Mononuclear cell (primary cell): Measurements from ENCODE around the gene TEX14. TPM values are rescaled to one million over a fixed set of nuclear protein-coding genes. Genes with fewer than 3 reads are reported as not detected.
"Not testable (repeated sequence)": the region's sequence is repeated elsewhere in the genome, so short reads cannot be mapped to it uniquely, and the experiment has no call there.

Experiments used
- H3K27me3 ChIP-seq: 2 replicates; pipeline ENCODE4 v1.6.0; 2011; ENCODE audit warnings: low read length, control low read depth; ENCODE audit not compliant: insufficient read depth
- H3K4me1 ChIP-seq: 2 replicates; pipeline ENCODE4 v1.5.1; 2011; ENCODE audit warnings: mild to moderate bottlenecking, low read length, control low read depth; ENCODE audit not compliant: insufficient read depth
- H3K4me3 ChIP-seq: 2 replicates; pipeline ENCODE4 v1.5.1; 2011; ENCODE audit warnings: mild to moderate bottlenecking, low read length, moderate library complexity
- H3K9me3 ChIP-seq: 2 replicates; pipeline ENCODE4 v1.5.1; 2011; ENCODE audit warnings: low read depth, mild to moderate bottlenecking, control low read depth, low read length
- total RNA-seq: library from RNA; depleted of rRNA; stranded (reverse); fragments of >200 nt; gene quantifications from one replicate; pipeline ENCODE4 v1.2.3, GENCODE V29; 2012

The TEX14 gene
- total RNA-seq, 1 donor: 0.31 TPM

DNA sequence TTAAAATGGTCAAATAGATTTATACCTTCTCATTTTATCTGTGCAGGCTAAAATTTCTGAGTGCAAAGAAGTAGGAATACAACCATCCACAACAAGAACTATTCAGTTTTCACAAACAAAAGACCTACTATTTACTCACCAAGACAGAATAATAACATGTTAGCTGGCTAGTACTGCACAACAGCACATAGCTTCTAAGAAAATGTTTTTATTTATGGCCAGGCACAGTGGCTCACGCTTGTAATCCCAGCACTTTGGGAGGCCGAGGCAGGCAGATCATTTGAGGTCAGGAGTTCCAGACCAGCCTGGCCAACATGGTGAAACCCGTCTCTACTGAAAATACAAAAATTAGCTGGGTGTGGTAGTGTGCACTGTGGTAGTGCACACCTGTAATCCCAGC, 136.7 kb downstream of the TEX14 start:
- not testable (repeated sequence) for H3K4me3 ChIP-seq, H3K9me3 ChIP-seq, H3K27me3 ChIP-seq
- peaks cover 14% of the 10 kb centered on the region for H3K4me1 ChIP-seq

DNA sequence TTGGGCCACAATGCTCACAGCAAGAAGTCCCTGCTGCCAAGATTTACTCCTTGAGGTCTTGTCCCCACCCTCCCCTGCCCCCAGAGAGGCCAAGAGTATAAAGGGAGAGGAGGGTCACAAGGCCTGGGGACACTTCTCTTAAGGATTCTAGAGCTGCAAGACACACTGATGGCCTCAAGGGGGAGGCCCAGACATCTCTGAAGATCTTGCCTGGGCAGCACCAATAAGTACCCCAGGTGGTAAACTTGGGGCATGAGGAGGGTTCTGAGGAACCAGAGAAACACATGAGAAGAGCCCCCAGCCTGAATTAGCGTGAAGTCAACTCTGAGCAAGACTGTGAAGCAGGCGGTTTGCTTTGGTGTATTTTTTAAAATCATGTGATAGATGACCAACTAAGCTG, 150.6 kb downstream of the TEX14 start:
- no peaks in the 10 kb centered on the region for H3K4me1 ChIP-seq
- H3K9me3 ChIP-seq: no peaks in the 10 kb centered on the region
- H3K4me3 ChIP-seq: no peak overlapping the region
- H3K27me3 ChIP-seq: no peaks in the 10 kb centered on the region

DNA sequence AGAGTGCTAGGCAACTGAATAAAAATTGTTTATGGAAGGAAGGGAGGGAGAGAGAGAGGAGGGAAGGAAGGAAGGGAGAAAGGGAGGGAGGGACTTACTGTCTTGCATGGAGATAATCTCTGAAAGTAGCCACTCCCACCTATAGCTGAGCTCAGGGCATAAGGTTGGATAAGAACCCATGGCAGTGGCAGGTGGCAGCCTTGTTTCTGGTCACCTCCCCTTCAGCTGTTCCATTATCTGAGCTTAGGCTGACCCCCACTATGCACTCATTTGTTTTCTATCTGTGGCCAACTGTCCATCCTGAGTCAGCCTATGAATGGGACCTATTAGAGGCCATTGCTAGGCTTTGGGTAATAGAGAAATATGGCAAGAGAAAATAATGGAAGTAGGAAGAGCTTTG, 152.1 kb downstream of the TEX14 start:
- Histone ChIP-seq H3K4me3 (no peak overlapping the region), H3K27me3 (no peaks in the 10 kb centered on the region), H3K4me1 (peaks cover 12% of the 10 kb centered on the region), H3K9me3 (no peaks in the 10 kb centered on the region)

DNA sequence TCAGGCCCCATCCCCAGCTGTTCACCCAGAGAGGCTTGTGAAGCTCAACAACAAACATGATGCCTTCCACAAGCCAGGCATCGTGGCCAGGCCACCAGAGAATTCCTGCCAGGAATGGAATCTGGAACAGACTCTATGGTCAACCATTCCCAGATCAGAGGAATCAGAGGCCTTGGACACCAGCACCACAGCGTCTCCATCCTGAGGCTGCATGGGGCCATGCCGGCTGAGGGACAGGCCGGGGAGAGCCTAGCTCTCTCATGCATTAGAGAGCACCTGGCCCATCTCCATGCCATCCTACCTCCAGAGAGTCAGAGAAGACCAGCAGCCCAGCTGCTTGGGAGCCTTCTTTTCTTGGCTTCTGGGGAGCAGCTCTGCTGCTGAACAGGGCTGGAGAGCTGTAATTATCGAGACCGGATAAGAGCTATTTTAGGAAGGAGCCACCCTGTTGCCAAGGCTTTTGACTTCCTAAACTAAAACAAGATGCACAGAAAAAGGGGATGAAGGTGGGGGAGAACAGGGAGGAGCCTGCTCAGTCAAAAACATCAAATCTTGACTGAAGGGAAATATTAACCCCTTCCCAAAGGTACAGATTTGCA, 152.9 kb downstream of the TEX14 start:
- Histone ChIP-seq H3K9me3 (no peaks in the 10 kb centered on the region), H3K4me1 (peaks cover 20% of the 10 kb centered on the region), H3K4me3 (no peak overlapping the region), H3K27me3 (no peaks in the 10 kb centered on the region)

DNA sequence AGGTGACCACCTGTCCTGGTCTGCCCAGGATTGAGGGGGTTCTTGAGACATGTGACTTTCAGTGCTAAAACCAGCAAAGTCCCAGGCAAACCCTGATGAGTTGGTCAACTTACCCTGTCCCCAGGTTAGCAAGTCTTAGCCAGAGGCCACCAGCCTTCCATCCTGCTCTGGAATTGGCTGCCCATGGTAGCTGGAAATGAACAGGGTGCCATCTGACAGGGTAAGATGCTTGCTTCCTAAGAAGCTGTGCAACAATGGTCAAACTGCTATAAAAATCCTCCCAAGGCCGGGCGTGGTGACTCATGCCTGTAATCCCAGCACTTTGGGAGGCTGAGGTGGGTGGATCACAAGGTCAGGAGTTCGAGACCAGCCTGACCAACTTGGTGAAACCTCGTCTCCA, 154.6 kb downstream of the TEX14 start:
- Histone ChIP-seq H3K9me3 (no peaks in the 10 kb centered on the region), H3K4me3 (no peak overlapping the region), H3K27me3 (peaks cover 4% of the 10 kb centered on the region), H3K4me1 (peaks cover 31% of the 10 kb centered on the region)

DNA sequence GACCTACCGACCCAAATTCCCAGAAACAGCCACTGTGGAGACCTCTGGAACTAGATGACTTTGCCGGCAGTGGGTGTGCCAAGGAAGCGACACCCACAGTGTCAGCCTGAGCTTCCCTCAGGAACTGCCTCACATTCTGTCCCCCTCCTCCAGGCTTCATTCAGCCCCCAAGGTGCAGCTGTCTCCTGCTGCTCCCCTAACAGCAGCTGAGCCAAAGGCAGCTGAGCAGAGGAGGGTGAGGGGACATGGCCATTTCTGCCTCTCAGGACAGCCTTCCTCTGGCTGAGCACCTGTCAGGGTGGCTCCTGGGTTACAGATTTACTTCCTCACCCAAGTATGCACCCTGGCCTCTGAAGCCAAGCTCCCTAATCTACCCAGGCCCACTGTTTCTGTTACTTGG, 155.3 kb downstream of the TEX14 start:
- peaks cover 34% of the 10 kb centered on the region for H3K4me1 ChIP-seq
- peaks cover 6% of the 10 kb centered on the region for H3K27me3 ChIP-seq
- no peak overlapping the region for H3K4me3 ChIP-seq
- no peaks in the 10 kb centered on the region for H3K9me3 ChIP-seq

DNA sequence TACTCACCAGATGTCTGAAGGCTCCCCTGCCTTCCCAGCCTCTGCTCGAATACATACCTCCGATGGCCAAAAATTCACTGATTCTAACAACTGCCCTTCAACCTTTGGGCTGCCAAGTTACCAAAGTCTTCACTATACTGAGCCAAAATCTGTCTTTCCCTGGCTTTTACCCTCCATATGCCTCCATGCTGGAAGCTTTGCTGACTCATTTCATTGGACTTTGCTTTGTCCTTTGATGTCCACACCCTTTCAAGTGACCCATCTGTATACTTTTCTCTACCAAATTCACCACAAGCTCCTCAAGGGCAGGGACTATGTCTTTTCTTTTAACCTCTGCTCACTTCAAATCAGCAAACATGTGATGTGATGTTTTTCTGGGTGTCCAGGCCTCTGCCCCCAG, 156.4 kb downstream of the TEX14 start:
- H3K9me3 ChIP-seq: no peaks in the 10 kb centered on the region
- peaks cover 17% of the 10 kb centered on the region for H3K27me3 ChIP-seq
- peaks cover 34% of the 10 kb centered on the region for H3K4me1 ChIP-seq
- no peak overlapping the region for H3K4me3 ChIP-seq

DNA sequence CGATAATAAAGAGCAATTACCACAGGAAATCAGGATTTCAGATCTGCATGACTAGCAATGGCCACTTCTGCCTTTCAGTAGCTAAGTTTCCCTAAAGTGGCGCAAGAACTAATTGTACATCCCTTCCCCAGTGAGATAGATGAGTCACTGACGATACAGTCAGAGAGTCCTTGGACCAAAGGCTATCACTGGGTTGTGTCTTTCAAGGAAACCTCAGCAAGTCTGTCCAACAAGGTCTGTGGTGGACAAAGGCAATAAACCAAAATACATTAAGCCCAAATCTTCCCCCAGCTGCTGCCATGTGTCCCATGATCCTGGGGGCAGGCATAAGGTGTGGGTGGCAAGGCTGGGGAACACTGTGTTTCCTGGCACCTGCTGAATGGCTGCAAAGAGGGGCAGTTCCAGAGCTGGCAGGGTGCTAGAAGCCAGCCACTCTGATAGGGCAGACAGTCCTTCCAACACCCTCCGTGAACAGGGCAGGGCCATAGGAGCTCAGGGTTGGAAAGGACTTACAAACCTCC, 156.9 kb downstream of the TEX14 start:
- Histone ChIP-seq H3K4me3 (no peak overlapping the region), H3K27me3 (peaks cover 17% of the 10 kb centered on the region), H3K4me1 (peaks cover 34% of the 10 kb centered on the region), H3K9me3 (no peaks in the 10 kb centered on the region)

DNA sequence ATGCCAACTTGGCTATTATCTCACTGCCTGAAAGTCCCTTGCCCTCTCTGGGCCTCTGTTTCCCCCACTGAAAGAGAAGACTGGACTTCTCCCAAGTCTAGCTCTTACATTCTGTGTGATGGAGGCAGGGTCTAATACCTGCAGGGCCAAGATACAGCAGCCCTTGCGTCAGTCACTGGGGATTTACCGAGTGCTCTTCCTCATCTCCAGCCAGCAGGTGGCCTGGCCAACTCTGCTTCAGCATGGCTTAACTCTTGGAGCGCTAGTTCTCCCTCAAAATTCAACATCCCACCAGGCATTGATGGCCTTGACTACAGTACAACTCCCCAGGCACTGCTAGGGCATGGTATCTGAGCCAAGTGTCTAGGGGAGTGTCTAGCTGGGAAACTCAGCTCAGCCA, 157.5 kb downstream of the TEX14 start:
- Histone ChIP-seq H3K27me3 (peaks cover 17% of the 10 kb centered on the region), H3K4me3 (no peak overlapping the region), H3K9me3 (no peaks in the 10 kb centered on the region), H3K4me1 (peaks cover 34% of the 10 kb centered on the region)

DNA sequence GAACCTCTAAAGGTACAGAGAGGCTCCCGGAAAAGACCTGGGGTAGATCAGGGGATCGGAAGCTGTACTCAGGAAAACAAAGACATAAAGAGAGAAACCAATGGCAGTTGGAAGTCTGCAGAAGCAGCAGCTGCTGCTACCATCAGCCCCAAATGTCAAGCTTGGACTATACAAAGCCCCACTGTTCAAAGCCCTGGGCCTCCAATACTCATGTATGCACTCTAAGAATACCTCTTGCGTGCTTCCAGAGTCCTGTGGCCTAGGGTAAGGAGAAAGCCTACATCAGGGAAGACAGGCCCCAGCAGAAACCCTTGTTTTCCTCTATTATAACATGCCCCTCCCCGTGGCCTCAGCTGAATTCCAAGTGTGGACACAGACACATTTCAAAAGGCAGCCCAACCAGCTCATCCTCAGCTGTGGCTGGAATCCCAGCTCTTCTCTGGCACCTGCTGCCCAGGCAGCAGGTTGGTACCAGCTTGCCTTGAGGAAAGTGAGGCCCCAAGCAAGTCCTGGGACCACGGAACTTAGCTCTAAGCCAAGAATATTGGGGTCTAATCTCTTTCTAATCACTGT, 158.1 kb downstream of the TEX14 start:
- H3K4me3 ChIP-seq: no peak overlapping the region
- H3K4me1 ChIP-seq: peaks cover 34% of the 10 kb centered on the region
- H3K27me3 ChIP-seq: peaks cover 17% of the 10 kb centered on the region
- H3K9me3 ChIP-seq: no peaks in the 10 kb centered on the region

DNA sequence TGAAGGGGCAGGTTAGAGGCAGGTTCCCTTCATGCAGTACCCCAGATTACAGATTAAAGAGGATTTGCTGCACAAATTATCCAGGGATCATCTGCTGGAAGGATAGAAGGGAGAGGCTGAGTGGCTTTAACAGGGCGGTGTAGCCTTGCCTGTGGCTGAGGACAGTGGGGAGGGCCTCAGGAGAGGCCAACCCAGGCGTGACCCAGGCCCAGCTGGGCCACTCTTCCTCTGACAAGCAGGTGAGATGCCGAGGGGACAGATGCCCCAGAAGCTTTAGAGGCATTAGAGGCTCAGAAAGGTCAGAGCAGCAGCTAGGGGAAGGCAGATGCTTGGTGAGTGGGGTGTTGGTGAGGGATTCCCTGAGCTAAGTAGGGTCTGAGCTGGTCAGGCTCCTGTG, 159.3 kb downstream of the TEX14 start:
- Histone ChIP-seq H3K4me1 (peaks cover 34% of the 10 kb centered on the region), H3K4me3 (no peak overlapping the region), H3K9me3 (no peaks in the 10 kb centered on the region), H3K27me3 (peaks cover 17% of the 10 kb centered on the region)

DNA sequence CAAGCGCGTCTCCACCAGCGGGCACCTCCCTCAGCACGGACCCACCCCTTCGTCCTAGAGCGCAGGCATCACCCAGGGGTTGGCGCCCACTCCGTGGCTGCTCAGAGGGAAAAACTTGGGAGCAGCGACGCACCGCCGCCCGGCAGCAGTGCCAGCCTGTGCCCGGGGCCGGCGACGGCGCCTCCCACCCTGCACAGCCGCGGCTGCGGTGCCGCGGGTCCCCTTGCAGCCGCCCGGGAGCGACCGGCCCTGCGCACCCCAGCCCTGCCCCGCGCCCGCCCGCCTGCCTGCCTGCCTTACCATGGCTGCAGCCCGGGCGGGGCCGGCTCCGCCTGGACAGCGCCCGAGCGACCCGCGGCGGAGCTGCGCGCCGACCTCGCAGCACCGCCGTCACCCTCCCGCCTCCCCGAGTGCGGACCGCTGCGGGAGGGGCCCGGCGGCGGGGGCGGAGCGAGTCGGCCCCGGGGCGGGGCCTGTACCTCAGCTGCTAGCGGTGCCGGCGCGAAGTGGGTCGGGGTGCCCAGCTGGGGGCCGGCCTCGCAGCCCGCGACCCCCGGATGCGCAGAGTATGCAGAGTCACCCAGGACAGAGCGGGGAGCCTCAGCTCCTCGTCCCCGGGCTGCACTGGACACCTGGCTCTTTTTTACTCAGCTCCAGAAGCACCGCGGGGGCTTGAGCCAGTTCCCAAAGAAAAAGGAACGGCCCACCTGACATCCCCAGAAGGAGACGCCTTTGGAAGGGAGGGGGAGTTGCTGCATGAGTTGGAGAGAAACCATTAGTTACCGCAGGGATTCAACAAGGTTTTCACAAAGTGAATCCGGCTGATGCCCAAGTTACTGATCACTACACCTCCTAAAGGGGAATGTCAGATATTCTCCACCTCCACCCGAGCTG, 159.9 kb downstream of the TEX14 start:
- Histone ChIP-seq H3K4me1 (peaks cover 40% of the 10 kb centered on the region), H3K9me3 (no peaks in the 10 kb centered on the region), H3K27me3 (peaks cover 17% of the 10 kb centered on the region), H3K4me3 (peak overlapping the region; percentile 31)

DNA sequence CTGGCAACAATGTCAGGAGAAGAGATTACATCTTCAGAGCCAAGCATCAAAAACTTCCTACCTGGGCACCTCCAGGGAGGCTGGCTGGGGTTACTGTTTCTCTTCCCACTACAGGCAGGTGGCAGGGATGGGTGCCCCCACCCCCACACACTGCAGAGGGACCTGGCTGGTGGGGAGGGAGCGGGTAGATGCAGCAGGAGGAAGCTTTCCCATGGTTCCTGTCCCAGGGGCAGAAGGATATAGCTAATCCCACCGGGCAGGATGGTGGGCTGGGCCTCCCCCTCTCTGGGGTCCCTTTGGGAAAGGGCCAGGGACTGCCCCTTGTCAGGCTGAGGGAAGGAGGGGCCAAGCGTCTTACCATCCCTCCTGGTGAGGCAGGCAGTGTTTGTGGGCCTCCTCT, 160.7 kb downstream of the TEX14 start:
- Histone ChIP-seq H3K4me1 (peaks cover 44% of the 10 kb centered on the region), H3K27me3 (peaks cover 17% of the 10 kb centered on the region), H3K9me3 (no peaks in the 10 kb centered on the region), H3K4me3 (no peak overlapping the region)

DNA sequence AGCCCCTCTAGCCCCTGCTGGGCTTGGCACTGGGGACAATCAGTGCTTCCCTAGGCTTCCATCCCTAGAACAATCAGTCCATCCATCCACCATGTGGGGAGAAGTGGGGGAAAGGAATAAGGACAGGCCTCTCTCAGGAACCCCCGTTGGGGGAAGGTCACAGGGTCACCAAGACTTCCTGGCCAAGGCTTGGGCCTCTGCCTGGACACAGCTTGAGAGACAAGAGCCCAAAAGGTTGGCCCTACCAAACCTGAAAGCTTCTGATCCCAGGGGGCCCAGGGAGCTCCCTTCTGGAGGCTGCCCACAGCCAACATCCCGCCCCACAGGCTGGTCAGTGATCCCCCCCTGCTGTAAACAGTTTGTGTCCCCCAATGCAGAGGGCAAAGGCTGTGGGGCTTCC, 161.2 kb downstream of the TEX14 start:
- Histone ChIP-seq H3K27me3 (peaks cover 17% of the 10 kb centered on the region), H3K4me3 (no peak overlapping the region), H3K4me1 (peaks cover 41% of the 10 kb centered on the region), H3K9me3 (no peaks in the 10 kb centered on the region)

DNA sequence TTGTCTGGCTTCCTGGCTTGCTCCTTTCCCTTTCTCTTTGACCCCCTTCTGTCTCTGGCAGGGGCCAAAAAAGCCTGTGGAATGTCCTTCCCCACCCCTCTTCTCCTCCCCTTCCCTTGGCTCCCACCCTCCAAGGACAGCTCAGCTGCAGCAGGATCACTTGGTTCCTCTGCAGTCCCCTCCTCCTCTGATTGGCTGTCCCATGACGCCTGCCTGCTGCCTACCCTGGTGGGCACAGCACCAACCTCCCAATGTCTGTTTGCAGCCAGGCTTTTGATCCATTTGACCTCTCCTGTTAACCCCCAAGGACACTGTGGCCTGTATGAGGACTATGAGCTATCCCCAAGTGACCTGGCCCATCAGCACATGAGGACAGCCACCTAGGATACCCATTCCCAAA, 162.6 kb downstream of the TEX14 start:
- Histone ChIP-seq H3K9me3 (no peaks in the 10 kb centered on the region), H3K4me1 (peaks cover 28% of the 10 kb centered on the region), H3K27me3 (peaks cover 17% of the 10 kb centered on the region), H3K4me3 (no peak overlapping the region)
